Superior temporal gyrus (tissue), 1 donor: Measurements from ENCODE around the gene TBC1D4.
"Not testable (repeated sequence)": the region's sequence is repeated elsewhere in the genome, so short reads cannot be mapped to it uniquely, and the experiment has no call there.

Experiments
- DNase-seq: peaks from one replicate; pipeline ENCODE4 v3.0.0-alpha.2; 2016; ENCODE audit errors: extremely low spot score

TBC1D4 gene

GRCh38 chr13:75271846-75272245 lies 210.1 kb downstream of the TBC1D4 start:
- DNase-seq = no peak

GRCh38 chr13:75268481-75268880 lies 213.5 kb downstream of the TBC1D4 start:
- DNase-seq = not testable (repeated sequence)

GRCh38 chr13:75264611-75265010 lies 217.4 kb downstream of the TBC1D4 start:
- DNase-seq = no peak

GRCh38 chr13:75263741-75264407 lies 218.1 kb downstream of the TBC1D4 start:
- no peak for DNase-seq

- DNase-seq = peak; percentile 72
These were observed 223.7 kb downstream of the TBC1D4 start for GRCh38 chr13:75258159-75258782.

GRCh38 chr13:75256922-75257321 lies 225.0 kb downstream of the TBC1D4 start:
- DNase-seq = no peak

- no peak for DNase-seq
These were observed 226.3 kb downstream of the TBC1D4 start for GRCh38 chr13:75255653-75256052.

- DNase-seq = no peak
These were observed 226.8 kb downstream of the TBC1D4 start for GRCh38 chr13:75255147-75255546.

- no peak for DNase-seq
These were observed 230.8 kb downstream of the TBC1D4 start for GRCh38 chr13:75251188-75251587.

GRCh38 chr13:75250526-75251178 lies 231.3 kb downstream of the TBC1D4 start:
- DNase-seq = no peak

GRCh38 chr13:75245578-75245977 lies 236.4 kb downstream of the TBC1D4 start:
- not testable (repeated sequence) for DNase-seq

GRCh38 chr13:75240240-75240639 lies 241.7 kb downstream of the TBC1D4 start:
- not testable (repeated sequence) for DNase-seq

GRCh38 chr13:75236774-75237173 lies 245.2 kb downstream of the TBC1D4 start:
- DNase-seq = no peak
